Measurements from ENCODE around the gene ITPR3.

The ITPR3 gene

DNA sequence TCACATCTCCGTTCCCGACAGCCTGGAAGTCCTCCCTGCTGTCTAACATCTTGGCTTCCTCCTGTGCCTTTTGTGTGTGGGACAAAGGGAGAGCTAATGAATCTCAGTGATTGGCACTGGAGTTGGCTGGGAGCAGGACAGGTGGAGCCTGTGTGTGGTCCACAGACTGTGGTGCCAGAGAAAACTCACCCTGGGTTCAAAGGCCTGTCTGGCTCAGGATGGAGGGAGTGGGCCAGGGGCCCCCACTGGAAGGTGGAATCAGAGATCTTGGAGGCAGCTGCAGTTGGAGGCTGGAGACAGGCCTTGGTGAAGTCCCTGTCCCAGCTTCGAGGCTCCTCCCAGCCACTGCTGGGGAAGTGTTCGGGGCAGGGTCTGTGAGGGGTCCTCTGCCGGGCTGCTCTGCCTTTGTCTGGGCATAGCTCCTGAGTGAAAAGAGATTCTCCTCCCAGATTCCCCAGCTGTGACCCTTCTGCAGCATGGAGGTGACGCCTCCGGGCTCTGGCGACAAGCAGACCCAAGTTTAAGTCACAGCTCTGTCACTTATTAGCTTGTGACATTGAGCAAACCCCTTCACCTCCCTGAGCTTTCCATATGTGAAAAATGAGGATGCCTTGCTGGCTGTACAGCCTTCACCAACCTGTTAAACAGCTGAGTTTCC lies 13.9 kb upstream of the ITPR3 start:
- H3F3A ChIP-seq (ENCODE audit: low read depth): no peaks in the 10 kb centered on the region
- no peak overlapping the region for H3K9ac ChIP-seq (ENCODE audit: low read depth, low read length, poor library complexity, severe bottlenecking)
- no peaks in the 10 kb centered on the region for H4K20me1 ChIP-seq (ENCODE audit: insufficient read depth, low read length, poor library complexity, severe bottlenecking)
- no peaks in the 10 kb centered on the region for H3K4me1 ChIP-seq (ENCODE audit: insufficient read depth, low read length, poor library complexity, severe bottlenecking)
- no peak overlapping the region for H2AFZ ChIP-seq (ENCODE audit: low read length)
- H3K4me2 ChIP-seq (ENCODE audit: low read depth, low read length, poor library complexity, severe bottlenecking): no peak overlapping the region
- no peaks in the 10 kb centered on the region for H3K36me3 ChIP-seq (ENCODE audit: insufficient read depth, low read length)
- no peaks in the 10 kb centered on the region for H3K9me2 ChIP-seq (replicated peaks; ENCODE audit: low read depth, low read length)
- H3K79me2 ChIP-seq (ENCODE audit: insufficient read depth, low read length): no peaks in the 10 kb centered on the region
- no peaks in the 10 kb centered on the region for H3K9me3 ChIP-seq (ENCODE audit: insufficient read depth, low read depth, low read length)
- H3K27me3 ChIP-seq (ENCODE audit: insufficient read depth, low read length, poor library complexity, severe bottlenecking): no peaks in the 10 kb centered on the region
- TF ChIP-seq, protein P1, sequence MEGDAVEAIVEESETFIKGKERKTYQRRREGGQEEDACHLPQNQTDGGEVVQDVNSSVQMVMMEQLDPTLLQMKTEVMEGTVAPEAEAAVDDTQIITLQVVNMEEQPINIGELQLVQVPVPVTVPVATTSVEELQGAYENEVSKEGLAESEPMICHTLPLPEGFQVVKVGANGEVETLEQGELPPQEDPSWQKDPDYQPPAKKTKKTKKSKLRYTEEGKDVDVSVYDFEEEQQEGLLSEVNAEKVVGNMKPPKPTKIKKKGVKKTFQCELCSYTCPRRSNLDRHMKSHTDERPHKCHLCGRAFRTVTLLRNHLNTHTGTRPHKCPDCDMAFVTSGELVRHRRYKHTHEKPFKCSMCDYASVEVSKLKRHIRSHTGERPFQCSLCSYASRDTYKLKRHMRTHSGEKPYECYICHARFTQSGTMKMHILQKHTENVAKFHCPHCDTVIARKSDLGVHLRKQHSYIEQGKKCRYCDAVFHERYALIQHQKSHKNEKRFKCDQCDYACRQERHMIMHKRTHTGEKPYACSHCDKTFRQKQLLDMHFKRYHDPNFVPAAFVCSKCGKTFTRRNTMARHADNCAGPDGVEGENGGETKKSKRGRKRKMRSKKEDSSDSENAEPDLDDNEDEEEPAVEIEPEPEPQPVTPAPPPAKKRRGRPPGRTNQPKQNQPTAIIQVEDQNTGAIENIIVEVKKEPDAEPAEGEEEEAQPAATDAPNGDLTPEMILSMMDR (conservative IDR thresholded peaks at IDR 0.05; ENCODE audit: low read length): no peak
- no peak for TF ChIP-seq EZH2phosphoT487 (IDR thresholded peaks at IDR 0.05; ENCODE audit: borderline replicate concordance)
- H3K4me3 ChIP-seq (ENCODE audit: low read length, poor library complexity, severe bottlenecking): no peak overlapping the region

DNA sequence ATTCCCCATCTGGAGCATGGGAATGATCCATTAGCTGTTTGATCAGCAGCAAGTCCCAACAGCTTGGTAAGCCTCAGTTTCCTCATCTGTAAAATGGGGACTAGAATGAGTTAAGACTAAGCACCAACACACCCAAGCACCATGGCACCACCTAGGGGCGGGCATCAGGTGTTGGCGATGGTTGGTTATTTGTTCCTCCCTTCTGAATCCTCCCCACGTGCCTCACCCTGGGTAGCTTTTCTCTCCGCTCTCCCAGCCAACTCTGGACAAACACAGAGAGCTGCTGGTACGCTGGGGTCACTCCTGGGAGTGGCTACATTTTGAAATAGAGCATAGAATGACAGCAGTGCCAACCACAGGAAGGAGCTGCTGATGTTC lies 13.3 kb upstream of the ITPR3 start:
- no peaks in the 10 kb centered on the region for H3K9me3 ChIP-seq (ENCODE audit: insufficient read depth, low read depth, low read length)
- no peaks in the 10 kb centered on the region for H3K4me1 ChIP-seq (ENCODE audit: insufficient read depth, low read length, poor library complexity, severe bottlenecking)
- H3K9ac ChIP-seq (ENCODE audit: low read depth, low read length, poor library complexity, severe bottlenecking): no peak overlapping the region
- H3K79me2 ChIP-seq (ENCODE audit: insufficient read depth, low read length): no peaks in the 10 kb centered on the region
- H2AFZ ChIP-seq (ENCODE audit: low read length): no peak overlapping the region
- no peak overlapping the region for H3K4me2 ChIP-seq (ENCODE audit: low read depth, low read length, poor library complexity, severe bottlenecking)
- H3K4me3 ChIP-seq (ENCODE audit: low read length, poor library complexity, severe bottlenecking): no peak overlapping the region
- no peak for TF ChIP-seq EZH2phosphoT487 (IDR thresholded peaks at IDR 0.05; ENCODE audit: borderline replicate concordance)
- TF ChIP-seq, protein P1 (conservative IDR thresholded peaks at IDR 0.05; ENCODE audit: low read length): peak; percentile 54
- H3K36me3 ChIP-seq (ENCODE audit: insufficient read depth, low read length): no peaks in the 10 kb centered on the region
- no peaks in the 10 kb centered on the region for H4K20me1 ChIP-seq (ENCODE audit: insufficient read depth, low read length, poor library complexity, severe bottlenecking)
- H3F3A ChIP-seq (ENCODE audit: low read depth): no peaks in the 10 kb centered on the region
- no peaks in the 10 kb centered on the region for H3K27me3 ChIP-seq (ENCODE audit: insufficient read depth, low read length, poor library complexity, severe bottlenecking)
- H3K9me2 ChIP-seq (replicated peaks; ENCODE audit: low read depth, low read length): no peaks in the 10 kb centered on the region

DNA sequence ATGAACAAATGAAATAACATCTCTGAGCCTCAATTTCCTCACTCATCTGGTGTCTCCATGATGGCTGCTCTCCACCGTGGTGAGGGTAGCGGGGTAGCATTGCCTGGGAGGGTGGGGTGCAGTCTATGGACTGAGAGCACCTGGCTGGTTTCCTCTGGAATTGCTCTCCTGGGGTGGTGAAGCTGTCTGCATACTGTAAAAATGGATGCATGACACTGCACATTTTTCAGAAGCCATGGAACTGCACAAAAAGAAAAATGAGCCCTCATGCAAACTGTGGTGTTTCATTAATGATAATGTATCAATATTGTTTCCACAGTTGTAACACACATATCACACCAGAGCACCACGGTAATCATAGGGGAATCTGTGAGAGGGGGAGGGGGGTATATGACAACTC lies 12.1 kb upstream of the ITPR3 start:
- Histone ChIP-seq H3K9ac (ENCODE audit: low read depth, low read length, poor library complexity, severe bottlenecking) (no peak overlapping the region), H3K4me1 (ENCODE audit: insufficient read depth, low read length, poor library complexity, severe bottlenecking) (no peaks in the 10 kb centered on the region), H3K4me2 (ENCODE audit: low read depth, low read length, poor library complexity, severe bottlenecking) (no peak overlapping the region)

More for the DNA sequence above, 12.1 kb upstream of the ITPR3 start:
- H4K20me1 ChIP-seq (ENCODE audit: insufficient read depth, low read length, poor library complexity, severe bottlenecking): no peaks in the 10 kb centered on the region
- no peak overlapping the region for H2AFZ ChIP-seq (ENCODE audit: low read length)
- H3K9me3 ChIP-seq (ENCODE audit: insufficient read depth, low read depth, low read length): no peaks in the 10 kb centered on the region
- TF ChIP-seq, protein P1 (conservative IDR thresholded peaks at IDR 0.05; ENCODE audit: low read length): no peak
- TF ChIP-seq EZH2phosphoT487 (IDR thresholded peaks at IDR 0.05; ENCODE audit: borderline replicate concordance): no peak
- no peaks in the 10 kb centered on the region for H3F3A ChIP-seq (ENCODE audit: low read depth)
- H3K9me2 ChIP-seq (replicated peaks; ENCODE audit: low read depth, low read length): no peaks in the 10 kb centered on the region
- no peaks in the 10 kb centered on the region for H3K27me3 ChIP-seq (ENCODE audit: insufficient read depth, low read length, poor library complexity, severe bottlenecking)
- H3K79me2 ChIP-seq (ENCODE audit: insufficient read depth, low read length): no peaks in the 10 kb centered on the region
- H3K4me3 ChIP-seq (ENCODE audit: low read length, poor library complexity, severe bottlenecking): no peak overlapping the region
- H3K36me3 ChIP-seq (ENCODE audit: insufficient read depth, low read length): no peaks in the 10 kb centered on the region
